Breast epithelium (tissue), 4 donors: ENCODE results near the gene HIP1R. TPM values are rescaled to one million over a fixed set of nuclear protein-coding genes. Genes with fewer than 3 reads are reported as not detected.

Experiments
- DNase-seq, 2 donors: peaks; one replicate each; pipeline ENCODE4 v3.0.0-alpha.2; 2019; ENCODE audit warnings: low spot score in 2 of 2
- H3K27ac ChIP-seq, 2 donors: fragments of 200-600 bp; sonication (generic) in 1 of 2; one replicate each; pipeline ENCODE4 v1.5.1; 2016 to 2019; ENCODE audit warnings: mild to moderate bottlenecking in 1 of 2
- H3K27me3 ChIP-seq, 2 donors: fragments of 200-600 bp; sonication (generic) in 1 of 2; one replicate each; pipeline versions ENCODE4 v1.5.1 to v1.6.0; 2017 to 2019; ENCODE audit warnings: control low read depth in 1 of 2, mild to moderate bottlenecking in 1 of 2
- H3K36me3 ChIP-seq: fragments of 200-600 bp; one replicate; pipeline ENCODE4 v1.5.1; 2019
- H3K4me1 ChIP-seq, 2 donors: fragments of 200-600 bp; sonication (generic); one replicate each; pipeline ENCODE4 v1.5.1; 2016 to 2019; ENCODE audit warnings: control low read depth in 1 of 2
- H3K4me3 ChIP-seq, 3 donors: fragments of 200-600 bp; sonication (generic); 1 replicate in 2 of 3; 2 replicates in 1 of 3; pipeline ENCODE4 v1.5.1; 2016 to 2019; ENCODE audit warnings: mild to moderate bottlenecking in 3 of 3, moderate library complexity in 2 of 3
- H3K9me3 ChIP-seq, 2 donors: fragments of 200-600 bp; sonication (generic) in 1 of 2; one replicate each; pipeline ENCODE4 v1.5.1; 2016 to 2019; ENCODE audit warnings: control low read depth in 1 of 2
- POLR2A ChIP-seq: fragments of 450-650 bp; IDR thresholded peaks from one replicate; pipeline ENCODE4 v1.6.1; 2016; ENCODE audit warnings: antibody characterized with exemption, mild to moderate bottlenecking, moderate library complexity
- POLR2AphosphoS5 ChIP-seq, 3 donors: sonication (generic); formaldehyde crosslinking; IDR thresholded peaks; one replicate each; pipeline ENCODE4 v1.6.1; 2017; ENCODE audit warnings: antibody characterized with exemption in 3 of 3
- intact Hi-C: fragments of 100-400 bp; cut with DNase I; formaldehyde crosslinking; loops from one replicate; pipeline ENCODE4 v1.15.1; 2023; ENCODE audit warnings: low total_unique reads
- total RNA-seq, 3 donors: library from RNA; depleted of rRNA; stranded (reverse); fragments of >200 nt; gene quantifications; one replicate each; pipeline ENCODE4 v1.1.0, GENCODE V29; 2016
- TF ChIP-seq, protein P1 (sequence below), 3 donors: fragments of 450-650 bp; IDR thresholded peaks; one replicate each; pipeline ENCODE4 v1.5.1; 2016 to 2017; ENCODE audit warnings: antibody characterized with exemption in 3 of 3, mild to moderate bottlenecking in 3 of 3, moderate library complexity in 3 of 3

The HIP1R gene
- total RNA-seq, 3 donors from 2014 or later = 17.8 to 83.3 (median 49.5) TPM

DNA sequence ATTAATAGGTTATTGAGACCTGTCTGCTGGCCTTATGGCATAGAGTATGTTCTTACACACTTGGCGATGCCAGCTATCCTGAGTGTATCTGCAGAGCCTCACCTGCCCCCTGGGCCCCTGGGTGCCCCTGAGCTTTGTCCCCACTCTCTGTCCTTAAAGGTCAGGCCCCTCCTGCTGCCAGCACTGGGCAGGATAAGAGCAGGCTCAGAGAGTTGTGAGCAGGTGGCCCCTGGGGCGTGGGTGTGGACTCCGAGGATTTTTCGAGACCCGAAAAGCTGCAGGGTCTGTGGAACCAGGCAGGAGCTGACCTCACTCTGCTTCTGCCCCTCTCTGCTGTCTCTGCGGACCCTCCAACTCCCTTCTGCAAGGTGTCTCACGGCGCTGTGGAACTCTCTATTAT lies 8.2 kb downstream of the HIP1R start:
- Histone ChIP-seq H3K9me3 (no peaks in the 10 kb centered on the region), H3K27ac (peak overlapping the region in 1 of 2 donors; percentile 96), H3K36me3 (no peaks in the 10 kb centered on the region), H3K4me3 (no peak overlapping the region), H3K4me1 (peaks cover 0 to 34% of the 10 kb centered on the region in 2 donors), H3K27me3 (no peaks in the 10 kb centered on the region)
- no peak for DNase-seq
- intact Hi-C loops = no loop called here
- TF ChIP-seq POLR2AphosphoS5 (IDR thresholded peaks at IDR 0.05) = no peak
- TF ChIP-seq, protein P1, sequence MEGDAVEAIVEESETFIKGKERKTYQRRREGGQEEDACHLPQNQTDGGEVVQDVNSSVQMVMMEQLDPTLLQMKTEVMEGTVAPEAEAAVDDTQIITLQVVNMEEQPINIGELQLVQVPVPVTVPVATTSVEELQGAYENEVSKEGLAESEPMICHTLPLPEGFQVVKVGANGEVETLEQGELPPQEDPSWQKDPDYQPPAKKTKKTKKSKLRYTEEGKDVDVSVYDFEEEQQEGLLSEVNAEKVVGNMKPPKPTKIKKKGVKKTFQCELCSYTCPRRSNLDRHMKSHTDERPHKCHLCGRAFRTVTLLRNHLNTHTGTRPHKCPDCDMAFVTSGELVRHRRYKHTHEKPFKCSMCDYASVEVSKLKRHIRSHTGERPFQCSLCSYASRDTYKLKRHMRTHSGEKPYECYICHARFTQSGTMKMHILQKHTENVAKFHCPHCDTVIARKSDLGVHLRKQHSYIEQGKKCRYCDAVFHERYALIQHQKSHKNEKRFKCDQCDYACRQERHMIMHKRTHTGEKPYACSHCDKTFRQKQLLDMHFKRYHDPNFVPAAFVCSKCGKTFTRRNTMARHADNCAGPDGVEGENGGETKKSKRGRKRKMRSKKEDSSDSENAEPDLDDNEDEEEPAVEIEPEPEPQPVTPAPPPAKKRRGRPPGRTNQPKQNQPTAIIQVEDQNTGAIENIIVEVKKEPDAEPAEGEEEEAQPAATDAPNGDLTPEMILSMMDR (IDR thresholded peaks at IDR 0.05) = no peak
- no peak for TF ChIP-seq POLR2A

DNA sequence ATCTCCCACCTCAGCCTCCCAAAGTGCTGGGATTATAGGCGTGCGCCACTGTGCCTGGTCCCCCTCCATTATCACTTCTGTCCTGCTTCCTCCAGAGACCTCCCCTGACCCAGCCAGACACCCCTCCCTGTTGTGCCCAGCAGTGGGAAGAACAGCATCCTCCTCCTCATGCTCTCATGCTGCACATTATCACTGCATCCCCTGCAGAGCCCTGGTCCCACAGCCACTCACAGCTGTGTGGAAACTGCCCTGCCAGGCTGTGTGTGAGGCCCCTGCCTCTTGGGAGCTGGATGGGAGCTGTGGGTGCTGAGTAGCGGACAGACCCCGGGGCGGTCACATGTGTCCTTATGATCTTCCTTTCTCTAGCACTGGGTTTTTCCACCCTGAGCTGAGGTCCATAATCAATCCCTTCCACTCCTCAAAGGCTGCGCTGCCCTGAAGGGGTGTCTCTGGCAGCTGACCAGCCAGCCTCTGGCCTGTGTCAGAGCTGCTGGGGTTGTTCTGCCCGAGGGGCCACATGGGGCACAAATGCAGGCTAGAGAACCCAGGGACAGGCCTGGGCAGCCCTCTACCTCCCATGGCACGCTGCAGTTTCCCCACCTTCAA lies 9.2 kb downstream of the HIP1R start:
- Histone ChIP-seq H3K27me3 (no peaks in the 10 kb centered on the region), H3K4me3 (no peak overlapping the region), H3K9me3 (no peaks in the 10 kb centered on the region), H3K4me1 (peaks cover 0 to 34% of the 10 kb centered on the region in 2 donors), H3K27ac (peak overlapping the region; percentile 62 to 66), H3K36me3 (no peaks in the 10 kb centered on the region)
- no peak for TF ChIP-seq POLR2A
- TF ChIP-seq POLR2AphosphoS5 (IDR thresholded peaks at IDR 0.05) = no peak
- TF ChIP-seq, protein P1 (IDR thresholded peaks at IDR 0.05) = no peak
- no peak for DNase-seq
- intact Hi-C loops = no loop called here

DNA sequence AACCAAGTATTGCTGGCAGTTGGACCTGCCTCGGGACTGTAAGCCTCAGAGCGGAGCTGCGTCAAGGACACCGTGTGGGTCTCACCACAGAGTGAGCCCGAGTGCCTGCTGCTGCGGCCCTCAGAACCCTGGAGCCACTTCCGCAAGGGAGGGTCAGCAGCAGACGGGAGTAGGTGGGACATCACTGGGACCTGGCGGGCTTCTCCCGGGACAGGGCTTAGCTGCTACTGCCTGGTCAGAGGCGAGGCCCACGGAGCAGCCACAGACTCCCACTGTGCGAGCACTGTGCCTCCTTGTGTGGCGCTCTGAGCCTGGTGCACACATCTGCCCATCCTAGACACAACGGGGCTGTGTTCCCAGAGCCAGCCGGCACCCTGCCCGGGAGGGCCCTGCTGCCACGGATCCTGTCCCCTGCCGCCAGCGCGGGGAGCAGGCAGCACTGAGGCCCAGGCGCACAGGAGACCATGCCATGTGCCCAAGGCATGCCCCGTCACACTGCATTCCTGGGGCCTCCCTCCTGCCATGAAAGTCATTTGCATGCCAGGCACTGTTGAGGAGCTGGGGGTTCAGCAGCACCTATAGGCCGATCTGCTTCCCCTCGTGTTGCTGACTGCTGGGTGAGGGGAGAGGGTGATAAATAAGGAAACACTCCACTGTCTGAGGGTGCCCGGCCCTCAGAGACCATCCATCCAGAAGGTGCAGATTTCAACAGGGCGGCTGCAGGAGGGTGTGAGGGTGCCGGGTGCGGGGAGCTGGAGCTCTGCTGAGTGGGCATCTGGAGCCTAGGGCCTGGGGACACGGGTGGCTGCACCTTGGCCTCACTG lies 10.0 kb downstream of the HIP1R start:
- Histone ChIP-seq H3K4me1 (peaks cover 0 to 30% of the 10 kb centered on the region in 2 donors), H3K36me3 (no peaks in the 10 kb centered on the region), H3K9me3 (no peaks in the 10 kb centered on the region), H3K27me3 (no peaks in the 10 kb centered on the region), H3K27ac (peak overlapping the region; percentile 62 to 66), H3K4me3 (no peak overlapping the region)
- TF ChIP-seq, protein P1 (IDR thresholded peaks at IDR 0.05) = no peak
- TF ChIP-seq POLR2AphosphoS5 (IDR thresholded peaks at IDR 0.05) = no peak
- TF ChIP-seq POLR2A = no peak
- no peak for DNase-seq
- intact Hi-C loops = no loop called here

DNA sequence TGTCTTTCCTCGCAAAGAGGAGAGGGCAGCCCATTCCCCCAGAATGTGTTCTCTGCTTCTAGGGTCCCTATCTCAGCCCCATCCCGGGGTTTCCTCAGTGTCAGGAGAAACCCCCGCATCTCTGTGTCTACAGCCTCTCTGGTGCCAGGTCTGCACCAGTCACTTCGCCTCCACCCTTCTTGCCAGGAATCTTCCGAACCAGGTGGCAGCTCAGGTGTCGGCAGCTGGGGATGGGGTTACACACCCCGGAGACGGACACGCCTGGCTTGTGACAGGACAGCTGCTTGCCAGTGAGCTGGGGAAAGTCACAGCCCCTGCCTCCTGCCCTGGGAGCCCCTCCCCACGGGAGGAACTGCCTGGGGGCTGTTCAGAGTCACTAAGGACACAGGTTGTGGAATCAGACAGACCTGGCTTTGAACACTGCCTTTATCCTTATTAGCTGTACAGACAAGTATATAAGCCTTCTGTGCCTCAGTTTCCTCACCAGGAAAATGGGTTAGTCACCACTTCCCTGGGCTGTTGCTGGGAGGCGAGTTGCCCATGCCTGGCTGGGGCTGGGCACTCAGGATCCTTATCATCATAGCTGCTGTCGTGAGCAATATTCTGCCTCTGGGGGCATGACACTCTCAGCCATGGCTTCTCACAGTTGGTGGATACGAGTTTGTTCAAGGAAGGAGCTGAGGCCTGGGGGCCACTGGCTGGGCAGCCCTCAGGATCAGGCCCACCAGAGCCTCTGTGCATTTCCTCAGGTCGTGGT lies 10.8 kb downstream of the HIP1R start:
- Histone ChIP-seq H3K9me3 (no peaks in the 10 kb centered on the region), H3K36me3 (no peaks in the 10 kb centered on the region), H3K27ac (peak overlapping the region; percentile 62 to 66), H3K27me3 (no peaks in the 10 kb centered on the region), H3K4me1 (peaks cover 0 to 22% of the 10 kb centered on the region in 2 donors), H3K4me3 (no peak overlapping the region)
- intact Hi-C loops = no loop called here
- TF ChIP-seq POLR2AphosphoS5 (IDR thresholded peaks at IDR 0.05) (no peak), POLR2A (no peak)
- TF ChIP-seq, protein P1 (IDR thresholded peaks at IDR 0.05) = no peak
- no peak for DNase-seq
